ENCODE results near the gene SERPINA5. TPM values are rescaled to one million over a fixed set of nuclear protein-coding genes. Genes with fewer than 3 reads are reported as not detected.

SERPINA5 gene
- total and polyA plus RNA-seq, 2 of the 13 experiments (the other 11 are each of a cell fraction or from before 2014, with no cell fraction given), result 449 to 498 TPM

DNA sequence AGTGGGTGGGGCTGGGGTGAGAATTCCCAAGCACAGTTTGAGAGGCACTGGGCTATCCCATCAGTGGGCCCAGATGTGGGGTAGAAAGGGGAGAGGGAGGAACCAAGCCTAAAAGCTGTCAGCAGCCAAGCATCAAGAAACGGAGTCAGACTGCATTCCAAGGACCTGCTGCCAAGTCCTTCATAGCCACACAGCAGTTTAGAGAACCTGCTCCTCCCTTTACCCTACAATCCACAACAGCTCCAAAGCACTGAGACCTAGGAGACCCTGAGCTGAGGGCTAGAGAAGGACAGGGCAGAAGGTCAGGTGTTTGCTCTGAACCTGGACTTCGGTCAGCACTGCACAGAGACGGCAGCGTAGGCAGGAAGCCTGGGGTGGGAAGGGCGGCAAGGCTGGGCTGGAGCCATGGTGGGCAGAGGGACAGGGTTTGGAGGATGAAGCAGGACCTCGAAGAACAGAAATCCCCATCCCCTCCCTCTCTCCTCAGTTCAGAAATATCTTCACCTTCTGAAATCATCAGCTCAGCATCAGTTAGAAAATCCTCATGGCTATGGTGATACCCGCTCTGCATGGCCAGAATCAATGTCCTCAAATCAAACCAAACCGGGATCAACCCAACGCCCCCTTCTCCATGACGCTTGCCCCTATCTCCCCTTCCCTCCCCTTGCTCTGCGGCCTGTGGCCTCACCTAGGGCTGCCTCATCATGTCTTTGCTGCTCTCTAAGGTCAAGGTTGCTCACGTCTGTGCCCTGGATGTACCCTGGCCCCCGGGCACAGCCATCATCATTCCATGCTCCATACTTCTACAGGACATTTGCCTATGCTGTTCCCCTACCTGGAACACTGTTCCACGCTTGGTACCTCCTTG lies 32.9 kb upstream of the SERPINA5 start (continued):
- no peak for TF ChIP-seq LCORL (IDR thresholded peaks at IDR 0.05)
- peak; percentile 28; the same call in 1 of the 2 replicates for TF ChIP-seq LCORL (CRISPR knock-in tag; IDR thresholded peaks at IDR 0.05)
- TF ChIP-seq, protein P1, sequence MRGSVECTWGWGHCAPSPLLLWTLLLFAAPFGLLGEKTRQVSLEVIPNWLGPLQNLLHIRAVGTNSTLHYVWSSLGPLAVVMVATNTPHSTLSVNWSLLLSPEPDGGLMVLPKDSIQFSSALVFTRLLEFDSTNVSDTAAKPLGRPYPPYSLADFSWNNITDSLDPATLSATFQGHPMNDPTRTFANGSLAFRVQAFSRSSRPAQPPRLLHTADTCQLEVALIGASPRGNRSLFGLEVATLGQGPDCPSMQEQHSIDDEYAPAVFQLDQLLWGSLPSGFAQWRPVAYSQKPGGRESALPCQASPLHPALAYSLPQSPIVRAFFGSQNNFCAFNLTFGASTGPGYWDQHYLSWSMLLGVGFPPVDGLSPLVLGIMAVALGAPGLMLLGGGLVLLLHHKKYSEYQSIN (CRISPR knock-in tag; IDR thresholded peaks at IDR 0.05; ENCODE audit: borderline replicate concordance), result no peak
- TF ChIP-seq, protein P2, sequence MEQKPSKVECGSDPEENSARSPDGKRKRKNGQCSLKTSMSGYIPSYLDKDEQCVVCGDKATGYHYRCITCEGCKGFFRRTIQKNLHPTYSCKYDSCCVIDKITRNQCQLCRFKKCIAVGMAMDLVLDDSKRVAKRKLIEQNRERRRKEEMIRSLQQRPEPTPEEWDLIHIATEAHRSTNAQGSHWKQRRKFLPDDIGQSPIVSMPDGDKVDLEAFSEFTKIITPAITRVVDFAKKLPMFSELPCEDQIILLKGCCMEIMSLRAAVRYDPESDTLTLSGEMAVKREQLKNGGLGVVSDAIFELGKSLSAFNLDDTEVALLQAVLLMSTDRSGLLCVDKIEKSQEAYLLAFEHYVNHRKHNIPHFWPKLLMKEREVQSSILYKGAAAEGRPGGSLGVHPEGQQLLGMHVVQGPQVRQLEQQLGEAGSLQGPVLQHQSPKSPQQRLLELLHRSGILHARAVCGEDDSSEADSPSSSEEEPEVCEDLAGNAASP (CRISPR knock-in tag; IDR thresholded peaks at IDR 0.05; ENCODE audit: borderline replicate concordance), result peak; percentile 59; the same call in 1 of the 2 replicates
- TF ChIP-seq, protein P3, sequence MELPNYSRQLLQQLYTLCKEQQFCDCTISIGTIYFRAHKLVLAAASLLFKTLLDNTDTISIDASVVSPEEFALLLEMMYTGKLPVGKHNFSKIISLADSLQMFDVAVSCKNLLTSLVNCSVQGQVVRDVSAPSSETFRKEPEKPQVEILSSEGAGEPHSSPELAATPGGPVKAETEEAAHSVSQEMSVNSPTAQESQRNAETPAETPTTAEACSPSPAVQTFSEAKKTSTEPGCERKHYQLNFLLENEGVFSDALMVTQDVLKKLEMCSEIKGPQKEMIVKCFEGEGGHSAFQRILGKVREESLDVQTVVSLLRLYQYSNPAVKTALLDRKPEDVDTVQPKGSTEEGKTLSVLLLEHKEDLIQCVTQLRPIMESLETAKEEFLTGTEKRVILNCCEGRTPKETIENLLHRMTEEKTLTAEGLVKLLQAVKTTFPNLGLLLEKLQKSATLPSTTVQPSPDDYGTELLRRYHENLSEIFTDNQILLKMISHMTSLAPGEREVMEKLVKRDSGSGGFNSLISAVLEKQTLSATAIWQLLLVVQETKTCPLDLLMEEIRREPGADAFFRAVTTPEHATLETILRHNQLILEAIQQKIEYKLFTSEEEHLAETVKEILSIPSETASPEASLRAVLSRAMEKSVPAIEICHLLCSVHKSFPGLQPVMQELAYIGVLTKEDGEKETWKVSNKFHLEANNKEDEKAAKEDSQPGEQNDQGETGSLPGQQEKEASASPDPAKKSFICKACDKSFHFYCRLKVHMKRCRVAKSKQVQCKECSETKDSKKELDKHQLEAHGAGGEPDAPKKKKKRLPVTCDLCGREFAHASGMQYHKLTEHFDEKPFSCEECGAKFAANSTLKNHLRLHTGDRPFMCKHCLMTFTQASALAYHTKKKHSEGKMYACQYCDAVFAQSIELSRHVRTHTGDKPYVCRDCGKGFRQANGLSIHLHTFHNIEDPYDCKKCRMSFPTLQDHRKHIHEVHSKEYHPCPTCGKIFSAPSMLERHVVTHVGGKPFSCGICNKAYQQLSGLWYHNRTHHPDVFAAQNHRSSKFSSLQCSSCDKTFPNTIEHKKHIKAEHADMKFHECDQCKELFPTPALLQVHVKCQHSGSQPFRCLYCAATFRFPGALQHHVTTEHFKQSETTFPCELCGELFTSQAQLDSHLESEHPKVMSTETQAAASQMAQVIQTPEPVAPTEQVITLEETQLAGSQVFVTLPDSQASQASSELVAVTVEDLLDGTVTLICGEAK (IDR thresholded peaks at IDR 0.05), result no peak
- TF ChIP-seq, protein P3 (CRISPR knock-in tag; IDR thresholded peaks at IDR 0.05), result peak; percentile 31; the same call in 1 of the 2 replicates
- TF ChIP-seq, protein P4, sequence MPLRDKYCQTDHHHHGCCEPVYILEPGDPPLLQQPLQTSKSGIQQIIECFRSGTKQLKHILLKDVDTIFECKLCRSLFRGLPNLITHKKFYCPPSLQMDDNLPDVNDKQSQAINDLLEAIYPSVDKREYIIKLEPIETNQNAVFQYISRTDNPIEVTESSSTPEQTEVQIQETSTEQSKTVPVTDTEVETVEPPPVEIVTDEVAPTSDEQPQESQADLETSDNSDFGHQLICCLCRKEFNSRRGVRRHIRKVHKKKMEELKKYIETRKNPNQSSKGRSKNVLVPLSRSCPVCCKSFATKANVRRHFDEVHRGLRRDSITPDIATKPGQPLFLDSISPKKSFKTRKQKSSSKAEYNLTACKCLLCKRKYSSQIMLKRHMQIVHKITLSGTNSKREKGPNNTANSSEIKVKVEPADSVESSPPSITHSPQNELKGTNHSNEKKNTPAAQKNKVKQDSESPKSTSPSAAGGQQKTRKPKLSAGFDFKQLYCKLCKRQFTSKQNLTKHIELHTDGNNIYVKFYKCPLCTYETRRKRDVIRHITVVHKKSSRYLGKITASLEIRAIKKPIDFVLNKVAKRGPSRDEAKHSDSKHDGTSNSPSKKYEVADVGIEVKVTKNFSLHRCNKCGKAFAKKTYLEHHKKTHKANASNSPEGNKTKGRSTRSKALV (CRISPR knock-in tag; IDR thresholded peaks at IDR 0.05), result 0 out of 2 replicates have a peak, but pooled peaks have one; percentile 27
- TF ChIP-seq, protein P5, sequence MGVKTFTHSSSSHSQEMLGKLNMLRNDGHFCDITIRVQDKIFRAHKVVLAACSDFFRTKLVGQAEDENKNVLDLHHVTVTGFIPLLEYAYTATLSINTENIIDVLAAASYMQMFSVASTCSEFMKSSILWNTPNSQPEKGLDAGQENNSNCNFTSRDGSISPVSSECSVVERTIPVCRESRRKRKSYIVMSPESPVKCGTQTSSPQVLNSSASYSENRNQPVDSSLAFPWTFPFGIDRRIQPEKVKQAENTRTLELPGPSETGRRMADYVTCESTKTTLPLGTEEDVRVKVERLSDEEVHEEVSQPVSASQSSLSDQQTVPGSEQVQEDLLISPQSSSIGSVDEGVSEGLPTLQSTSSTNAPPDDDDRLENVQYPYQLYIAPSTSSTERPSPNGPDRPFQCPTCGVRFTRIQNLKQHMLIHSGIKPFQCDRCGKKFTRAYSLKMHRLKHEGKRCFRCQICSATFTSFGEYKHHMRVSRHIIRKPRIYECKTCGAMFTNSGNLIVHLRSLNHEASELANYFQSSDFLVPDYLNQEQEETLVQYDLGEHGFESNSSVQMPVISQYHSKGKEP (CRISPR knock-in tag; IDR thresholded peaks at IDR 0.05), result no peak
- TF ChIP-seq, protein P6, sequence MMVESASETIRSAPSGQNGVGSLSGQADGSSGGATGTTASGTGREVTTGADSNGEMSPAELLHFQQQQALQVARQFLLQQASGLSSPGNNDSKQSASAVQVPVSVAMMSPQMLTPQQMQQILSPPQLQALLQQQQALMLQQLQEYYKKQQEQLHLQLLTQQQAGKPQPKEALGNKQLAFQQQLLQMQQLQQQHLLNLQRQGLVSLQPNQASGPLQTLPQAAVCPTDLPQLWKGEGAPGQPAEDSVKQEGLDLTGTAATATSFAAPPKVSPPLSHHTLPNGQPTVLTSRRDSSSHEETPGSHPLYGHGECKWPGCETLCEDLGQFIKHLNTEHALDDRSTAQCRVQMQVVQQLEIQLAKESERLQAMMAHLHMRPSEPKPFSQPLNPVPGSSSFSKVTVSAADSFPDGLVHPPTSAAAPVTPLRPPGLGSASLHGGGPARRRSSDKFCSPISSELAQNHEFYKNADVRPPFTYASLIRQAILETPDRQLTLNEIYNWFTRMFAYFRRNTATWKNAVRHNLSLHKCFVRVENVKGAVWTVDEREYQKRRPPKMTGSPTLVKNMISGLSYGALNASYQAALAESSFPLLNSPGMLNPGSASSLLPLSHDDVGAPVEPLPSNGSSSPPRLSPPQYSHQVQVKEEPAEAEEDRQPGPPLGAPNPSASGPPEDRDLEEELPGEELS (CRISPR knock-in tag; IDR thresholded peaks at IDR 0.05), result peak; percentile 32; the same call in 1 of the 2 replicates
